Ovary (tissue), 9 donors: Measurements from ENCODE around the gene IAH1. TPM values are rescaled to one million over a fixed set of nuclear protein-coding genes. Genes with fewer than 3 reads are reported as not detected.

Source experiments
- DNase-seq, 5 donors: peaks; one replicate each; pipeline ENCODE4 v3.0.0-alpha.2; 2019 to 2020
- H3K27ac ChIP-seq, 2 donors: fragments of 200-600 bp; one replicate each; pipeline versions ENCODE4 v1.5.1 to v1.8.0; 2019 to 2022
- H3K27me3 ChIP-seq: fragments of 200-600 bp; one replicate; pipeline ENCODE4 v1.8.0; 2022
- H3K36me3 ChIP-seq: fragments of 200-600 bp; sonication (generic); one replicate; pipeline ENCODE4 v1.5.1; 2019
- H3K4me1 ChIP-seq: one replicate; pipeline ENCODE4 v1.8.1; 2013; ENCODE audit warnings: mild to moderate bottlenecking, moderate library complexity; ENCODE audit not compliant: insufficient read depth
- H3K4me3 ChIP-seq: fragments of 200-600 bp; sonication (generic); one replicate; pipeline ENCODE4 v1.5.1; 2017
- H3K9me3 ChIP-seq, 2 donors: fragments of 200-600 bp in 1 of 2; sonication (generic) in 1 of 2; one replicate each; pipeline versions ENCODE4 v1.5.1 to v1.8.1; 2013 to 2019; ENCODE audit warnings: mild to moderate bottlenecking in 1 of 2, moderate library complexity in 1 of 2
- CTCF ChIP-seq, 3 donors: fragments of 450-650 bp in 2 of 3; fragments of 200-600 bp in 1 of 3; IDR thresholded peaks; one replicate each; pipeline versions ENCODE4 v1.5.1 to v1.8.0; 2016 to 2022; ENCODE audit warnings: antibody characterized with exemption in 3 of 3, mild to moderate bottlenecking in 1 of 3
- EP300 ChIP-seq: sonication (generic); formaldehyde crosslinking; IDR thresholded peaks from one replicate; pipeline ENCODE4 v1.6.1; 2017; ENCODE audit warnings: antibody characterized with exemption
- POLR2A ChIP-seq: fragments of 450-650 bp; IDR thresholded peaks from one replicate; pipeline ENCODE4 v1.6.1; 2017; ENCODE audit warnings: antibody characterized with exemption, mild to moderate bottlenecking, moderate library complexity
- WGBS, 3 donors: extraction: QIAGEN DNeasy Blood & Tissue Kit in 1 of 3; methylation state at CpG; one replicate each; pipeline versions ENCODE4 v1.1.5 to v1.1.7; 2013 to 2017; 5-methylcytosine and 5-hydroxymethylcytosine counted together
- intact Hi-C, 4 donors: fragments of 100-400 bp; cut with DNase I; formaldehyde crosslinking; loops; one replicate each; pipeline versions ENCODE4 v1.11.0 to v1.15.1; 2022 to 2023
- polyA plus RNA-seq, 2 donors: library from polyadenylated mRNA; stranded (reverse); fragments of 200-250 nt in 1 of 2; fragments of 350-450 nt in 1 of 2; fragmentation: Illumina TruSeq in 1 of 2; extraction: RNeasy Lipid Tissue Mini Kit (QIAGEN cat#74804) in 1 of 2; gene quantifications; one replicate each; pipeline ENCODE4 v1.2.3, GENCODE V29; 2013 to 2014
- total RNA-seq, 7 donors: library from RNA; depleted of rRNA in 2 of 7; stranded (reverse); fragments of >200 nt in 2 of 7; fragmentation: NEBNext Ultra II Directional in 3 of 7; extraction: Animal tissue kit (Norgen Biotek cat#: 25700) in 3 of 7; gene quantifications; one replicate each; pipeline versions ENCODE4 v1.1.0 to v1.2.4, GENCODE V29; 2016 to 2023
- donor health status: DM: no; HTN: no; CAD: no; lungs with moderate emphysema.
- donor health status: DM: no; HTN: no; CAD: no.
- donor health status: Bipolar disorder and iron deficiency.
- donor health status: DM: yes; HTN: yes; CAD: no.
- donor health status: DM: no; HTN: no; CAD: no.
- donor health status: DM: yes; HTN: yes; CAD: no.

IAH1 gene
- total and polyA plus RNA-seq, 9 donors, result 36.8 to 61.8 (median 54.0) TPM

GRCh38 chr2:9518163-9518562, 43.8 kb downstream of the IAH1 start:
- Histone ChIP-seq H3K9me3 (no peaks in the 10 kb centered on the region), H3K4me1 (no peaks in the 10 kb centered on the region), H3K27ac (no peak overlapping the region), H3K36me3 (no peaks in the 10 kb centered on the region), H3K27me3 (no peaks in the 10 kb centered on the region), H3K4me3 (no peak overlapping the region)
- 80 to 87% (median 84%) methylated on average over 3 of the region's 3 CpGs for WGBS, 3 donors
- TF ChIP-seq CTCF (IDR thresholded peaks at IDR 0.05) (no peak), POLR2A (no peak), EP300 (no peak)
- no peak for DNase-seq
- intact Hi-C loops, result no loop called here

DNA sequence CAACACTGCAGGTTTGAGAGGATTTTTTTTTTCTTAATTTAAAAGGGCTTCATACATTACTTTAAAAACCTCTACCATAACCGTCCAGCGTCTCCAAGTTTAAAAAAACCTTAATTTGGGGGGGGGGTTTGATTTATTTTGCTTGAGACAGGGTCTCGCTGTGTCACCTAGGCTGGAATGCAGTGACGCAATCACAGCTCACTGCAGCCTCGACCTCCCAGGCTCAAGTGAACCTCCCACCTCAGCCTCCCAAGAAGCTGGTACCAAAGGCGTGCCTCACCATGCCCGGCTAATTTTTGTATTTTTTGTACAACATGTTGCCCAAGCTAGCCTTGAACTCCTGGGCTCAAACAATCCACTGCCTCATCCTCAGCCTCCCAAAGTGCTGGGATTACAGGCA, 44.4 kb downstream of the IAH1 start:
- H3K27ac ChIP-seq, result no peak overlapping the region
- H3K36me3 ChIP-seq, result no peaks in the 10 kb centered on the region
- no peak overlapping the region for H3K4me3 ChIP-seq
- no peaks in the 10 kb centered on the region for H3K27me3 ChIP-seq
- intact Hi-C loops, result no loop called here
- no peak for DNase-seq
- WGBS, 3 donors, result 91 to 94% (median 93%) methylated on average over 7 of the region's 7 CpGs
- TF ChIP-seq POLR2A, result no peak
- no peak for TF ChIP-seq EP300
- H3K9me3 ChIP-seq, result no peaks in the 10 kb centered on the region
- no peaks in the 10 kb centered on the region for H3K4me1 ChIP-seq

DNA sequence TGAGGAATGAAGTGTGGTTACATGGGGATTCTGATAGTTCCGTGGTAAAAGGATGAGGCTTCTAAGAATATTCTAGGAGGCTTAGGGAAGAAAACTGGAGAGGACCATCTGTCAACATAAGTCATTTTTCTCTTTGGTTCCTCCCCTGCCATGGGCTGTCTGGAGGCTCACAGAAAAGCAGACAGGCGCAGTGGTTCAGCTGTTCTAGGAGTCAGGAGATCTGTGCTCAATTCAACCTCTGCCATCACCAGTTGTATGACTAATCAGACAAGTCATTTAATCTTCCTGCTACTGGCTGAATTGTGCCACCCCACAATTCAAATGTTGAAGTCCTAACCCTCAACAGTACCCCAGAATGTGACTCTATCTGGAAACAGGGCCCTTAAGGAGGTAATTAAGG, 44.9 kb downstream of the IAH1 start:
- Histone ChIP-seq H3K36me3 (no peaks in the 10 kb centered on the region), H3K4me3 (no peak overlapping the region)

DNA sequence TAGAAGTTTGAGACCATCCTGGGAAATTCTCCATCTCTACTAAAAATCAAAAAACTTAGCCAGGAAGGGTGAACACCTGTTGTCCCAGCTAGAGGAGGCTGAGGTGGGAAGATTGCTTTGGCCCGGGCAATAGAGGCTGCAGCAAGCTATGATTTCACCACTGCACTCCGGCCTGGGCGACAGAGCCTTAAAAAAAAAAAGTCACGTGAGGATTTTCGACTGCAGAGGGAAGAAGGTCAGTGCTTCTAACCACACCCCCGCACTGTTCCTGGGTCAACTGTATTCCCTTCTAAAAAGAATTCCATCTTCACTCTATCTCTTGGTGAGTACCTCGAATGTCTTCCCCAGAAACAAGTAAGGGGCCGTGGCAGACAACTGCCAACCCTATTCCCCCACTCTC, 49.9 kb downstream of the IAH1 start:
- intact Hi-C loops, result no loop called here
- no peaks in the 10 kb centered on the region for H3K27me3 ChIP-seq
- TF ChIP-seq POLR2A, result no peak
- no peak for TF ChIP-seq CTCF (IDR thresholded peaks at IDR 0.05)
- TF ChIP-seq EP300, result no peak
- no peaks in the 10 kb centered on the region for H3K36me3 ChIP-seq
- H3K27ac ChIP-seq, result no peak overlapping the region
- no peaks in the 10 kb centered on the region for H3K9me3 ChIP-seq
- no peak for DNase-seq
- 84 to 92% (median 90%) methylated on average over 8 of the region's 8 CpGs for WGBS, 3 donors
- H3K4me3 ChIP-seq, result no peak overlapping the region
- H3K4me1 ChIP-seq, result no peaks in the 10 kb centered on the region

More for the DNA sequence above, 44.9 kb downstream of the IAH1 start:
- H3K27me3 ChIP-seq, result no peaks in the 10 kb centered on the region
- no peak for DNase-seq
- H3K9me3 ChIP-seq, result no peaks in the 10 kb centered on the region
- 89 to 98% (median 96%) methylated on average over 2 of the region's 2 CpGs for WGBS, 3 donors
- H3K27ac ChIP-seq, result no peak overlapping the region
- H3K4me1 ChIP-seq, result no peaks in the 10 kb centered on the region
- intact Hi-C loops, result no loop called here
- no peak for TF ChIP-seq POLR2A
- no peak for TF ChIP-seq EP300
- TF ChIP-seq CTCF (IDR thresholded peaks at IDR 0.05), result no peak

GRCh38 chr2:9525266-9525665, 50.9 kb downstream of the IAH1 start:
- Histone ChIP-seq H3K4me1 (no peaks in the 10 kb centered on the region), H3K36me3 (no peaks in the 10 kb centered on the region), H3K27ac (no peak overlapping the region), H3K27me3 (no peaks in the 10 kb centered on the region), H3K4me3 (no peak overlapping the region), H3K9me3 (no peaks in the 10 kb centered on the region)
- TF ChIP-seq EP300, result no peak
- no peak for TF ChIP-seq CTCF (IDR thresholded peaks at IDR 0.05)
- TF ChIP-seq POLR2A, result no peak
- DNase-seq, result no peak
- 85 to 86% (median 85%) methylated on average over 2 of the region's 2 CpGs for WGBS, 3 donors
- intact Hi-C loops, result no loop called here
